Activated naive CD4-positive, alpha-beta T cell treated with Interleukin-2 at 50 U/mL for 16 hours (primary cell): ENCODE measurements around the gene EML1.
"Not testable (repeated sequence)": the region's sequence is repeated elsewhere in the genome, so short reads cannot be mapped to it uniquely, and the experiment has no call there.

ENCODE experiments used
- DNase-seq: peaks from one replicate; pipeline ENCODE4 v3.0.0-alpha.2; 2020

EML1 gene

GRCh38 chr14:99755629-99756603, 37.3 kb upstream of the EML1 start:
- DNase-seq, result no peak

- DNase-seq, result no peak
Measured at GRCh38 chr14:99756796-99757195, 36.4 kb upstream of the EML1 start.

GRCh38 chr14:99757331-99758070, 35.7 kb upstream of the EML1 start:
- no peak for DNase-seq

DNA sequence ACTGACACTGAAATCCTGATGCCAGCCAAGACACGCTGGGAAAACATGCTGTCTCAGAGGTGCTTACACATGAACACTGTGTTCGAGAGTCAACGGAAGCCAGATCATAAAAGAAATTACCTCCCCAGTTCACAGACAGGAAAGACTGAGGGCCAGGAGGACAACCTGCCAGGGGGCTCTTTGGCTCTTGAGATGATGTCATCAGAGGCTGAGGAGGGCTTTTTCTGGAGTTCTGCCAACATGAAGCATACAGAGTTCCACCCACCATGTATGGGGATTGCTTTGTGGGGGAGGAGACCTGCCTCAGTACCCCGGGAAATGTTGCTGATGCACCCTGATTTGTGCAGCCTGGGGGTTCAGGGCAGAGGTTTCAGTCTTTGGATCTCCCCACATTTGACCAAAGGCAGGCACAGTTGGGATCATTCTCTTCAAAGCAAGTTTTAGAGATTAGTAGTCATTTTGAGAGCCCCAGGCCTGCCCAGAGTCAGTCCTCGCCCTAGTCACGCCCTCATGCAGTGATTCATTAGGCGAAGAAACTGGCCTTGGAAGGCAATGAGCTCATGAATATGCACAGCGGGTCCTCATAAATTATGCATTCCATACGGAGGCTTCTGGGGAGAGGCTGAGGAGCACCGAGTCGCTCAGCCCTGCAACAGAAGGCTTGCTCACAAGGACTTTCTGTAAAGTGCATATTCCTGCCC, 34.9 kb upstream of the EML1 start:
- no peak for DNase-seq

DNA sequence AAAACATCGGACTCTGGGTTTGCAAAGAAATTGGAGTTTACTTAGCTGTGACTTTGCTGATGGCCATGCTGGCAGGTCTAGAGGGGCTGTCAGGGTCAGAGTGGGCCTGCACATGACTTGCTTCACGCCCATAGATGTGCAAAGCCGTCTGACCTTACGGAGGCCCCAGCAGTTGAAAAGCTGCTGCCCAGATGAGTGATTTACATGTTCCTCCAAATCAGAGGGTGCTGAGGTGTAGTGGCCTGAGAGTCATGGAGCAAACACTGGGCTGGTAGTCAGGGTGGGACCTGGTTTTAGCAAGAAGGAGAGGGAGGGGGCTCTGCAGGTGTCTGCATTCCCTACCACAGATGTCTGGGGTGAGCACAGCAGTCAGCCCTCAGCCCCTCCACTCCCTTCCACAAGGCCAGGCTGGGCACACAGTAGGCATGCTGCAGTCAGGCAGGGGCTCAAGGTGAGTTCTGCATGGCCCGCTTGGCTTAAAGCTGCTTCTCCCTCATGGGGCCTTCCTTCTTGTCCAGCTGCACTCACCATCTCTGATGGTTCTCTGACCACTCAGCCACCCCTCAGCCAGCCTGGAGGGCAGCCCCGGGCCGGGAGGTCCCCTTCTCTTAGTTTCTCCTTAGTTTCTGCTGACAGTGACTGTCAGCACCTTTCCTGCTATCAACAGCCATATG, 34.2 kb upstream of the EML1 start:
- DNase-seq, result no peak

GRCh38 chr14:99759546-99759925, 33.7 kb upstream of the EML1 start:
- DNase-seq, result no peak

DNA sequence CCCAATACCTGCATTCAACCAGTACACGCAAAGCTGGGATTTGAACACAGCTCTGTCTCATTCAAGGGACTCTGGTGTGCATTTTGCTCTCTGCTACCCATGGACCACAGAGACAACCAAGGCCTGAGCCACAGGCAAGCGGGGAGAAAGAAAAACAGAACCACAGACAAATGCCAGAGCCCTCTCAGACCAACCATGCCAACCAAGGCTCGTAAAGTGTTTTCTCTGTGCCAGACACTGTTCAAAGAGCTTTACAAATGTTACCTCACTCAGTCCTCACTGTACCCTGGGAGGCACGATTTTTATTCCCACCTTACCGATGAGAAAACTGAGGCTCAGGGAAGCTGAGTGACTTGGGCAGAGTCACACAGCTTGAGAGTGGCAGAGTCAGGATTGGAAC, 32.4 kb upstream of the EML1 start:
- no peak for DNase-seq

DNA sequence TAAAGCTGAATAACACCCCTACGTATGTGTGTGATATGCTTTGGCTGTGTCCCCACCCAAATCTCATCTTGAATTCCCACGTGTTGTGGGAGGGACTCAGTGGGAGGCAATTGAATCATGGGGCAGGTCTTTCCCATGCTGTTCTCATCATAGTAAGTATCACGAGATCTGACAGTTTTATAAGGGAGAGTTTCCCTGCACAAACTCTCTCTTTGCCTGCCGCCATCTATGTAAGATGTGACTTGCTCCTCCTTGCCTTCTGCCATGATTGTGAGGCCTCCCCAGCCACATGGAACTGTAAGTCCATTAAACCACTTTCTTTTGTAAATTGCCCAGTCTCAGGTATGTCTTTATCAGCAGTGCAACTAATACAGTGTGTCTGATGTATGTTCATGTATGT, 30.3 kb upstream of the EML1 start:
- not testable (repeated sequence) for DNase-seq

DNA sequence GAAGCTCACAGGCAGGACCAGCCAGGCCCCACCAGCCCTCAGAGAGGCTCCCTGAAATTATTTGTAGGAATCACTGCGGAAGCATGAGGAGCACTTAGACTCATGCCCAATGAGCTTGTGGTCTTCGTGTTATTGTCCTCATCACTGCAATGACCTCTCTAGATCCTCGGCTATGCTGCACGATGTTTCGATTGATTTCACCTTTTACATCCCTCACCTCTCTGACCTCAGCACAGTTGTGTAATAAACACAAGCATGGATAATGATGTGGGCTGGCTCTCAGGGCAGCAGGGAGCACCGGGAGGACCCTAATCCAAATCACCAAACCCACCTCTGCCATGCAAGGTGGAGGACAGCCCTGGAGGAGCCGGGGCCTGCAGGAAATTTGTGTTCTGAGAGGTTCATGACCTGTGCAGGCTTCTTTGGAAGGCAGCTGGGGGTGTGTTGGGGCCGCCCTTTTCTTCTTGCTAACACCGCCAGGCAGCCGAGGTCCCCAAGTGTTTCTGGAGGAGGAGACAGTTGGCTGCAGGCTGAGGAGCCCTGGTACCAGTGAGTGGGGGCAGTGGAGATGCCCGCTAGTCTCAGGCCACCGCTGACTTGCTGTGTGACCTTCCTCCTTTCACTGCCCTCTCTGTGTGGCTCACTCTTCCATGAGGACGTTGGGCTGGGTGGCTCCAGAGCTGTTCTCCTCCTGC, 29.5 kb upstream of the EML1 start:
- DNase-seq, result no peak

GRCh38 chr14:99764222-99764706, 28.9 kb upstream of the EML1 start:
- DNase-seq, result no peak

DNA sequence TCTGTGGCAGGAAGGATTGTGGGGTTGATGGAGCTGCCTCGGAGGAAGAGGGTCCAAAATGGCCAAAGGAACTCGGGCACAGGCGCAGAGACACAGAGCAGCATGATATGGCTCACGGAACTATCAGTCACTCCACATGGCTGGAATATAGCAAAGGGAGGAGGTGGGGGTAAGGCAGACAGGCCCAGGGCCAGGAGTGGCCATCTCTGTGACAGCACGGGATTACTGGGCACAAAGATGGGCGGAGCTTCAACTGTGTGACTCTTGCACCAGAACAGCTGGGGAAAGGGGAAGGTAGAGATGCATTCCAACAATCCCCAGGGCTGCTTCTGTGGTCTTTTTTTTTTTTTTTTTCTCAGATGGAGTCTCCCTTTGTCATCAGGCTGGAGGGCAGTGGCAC, 24.8 kb upstream of the EML1 start:
- no peak for DNase-seq

- DNase-seq, result no peak
Measured at GRCh38 chr14:99769123-99769522, 24.1 kb upstream of the EML1 start.

- no peak for DNase-seq
Measured at GRCh38 chr14:99769799-99770198, 23.4 kb upstream of the EML1 start.

GRCh38 chr14:99772371-99773283, 20.6 kb upstream of the EML1 start:
- DNase-seq, result no peak

DNA sequence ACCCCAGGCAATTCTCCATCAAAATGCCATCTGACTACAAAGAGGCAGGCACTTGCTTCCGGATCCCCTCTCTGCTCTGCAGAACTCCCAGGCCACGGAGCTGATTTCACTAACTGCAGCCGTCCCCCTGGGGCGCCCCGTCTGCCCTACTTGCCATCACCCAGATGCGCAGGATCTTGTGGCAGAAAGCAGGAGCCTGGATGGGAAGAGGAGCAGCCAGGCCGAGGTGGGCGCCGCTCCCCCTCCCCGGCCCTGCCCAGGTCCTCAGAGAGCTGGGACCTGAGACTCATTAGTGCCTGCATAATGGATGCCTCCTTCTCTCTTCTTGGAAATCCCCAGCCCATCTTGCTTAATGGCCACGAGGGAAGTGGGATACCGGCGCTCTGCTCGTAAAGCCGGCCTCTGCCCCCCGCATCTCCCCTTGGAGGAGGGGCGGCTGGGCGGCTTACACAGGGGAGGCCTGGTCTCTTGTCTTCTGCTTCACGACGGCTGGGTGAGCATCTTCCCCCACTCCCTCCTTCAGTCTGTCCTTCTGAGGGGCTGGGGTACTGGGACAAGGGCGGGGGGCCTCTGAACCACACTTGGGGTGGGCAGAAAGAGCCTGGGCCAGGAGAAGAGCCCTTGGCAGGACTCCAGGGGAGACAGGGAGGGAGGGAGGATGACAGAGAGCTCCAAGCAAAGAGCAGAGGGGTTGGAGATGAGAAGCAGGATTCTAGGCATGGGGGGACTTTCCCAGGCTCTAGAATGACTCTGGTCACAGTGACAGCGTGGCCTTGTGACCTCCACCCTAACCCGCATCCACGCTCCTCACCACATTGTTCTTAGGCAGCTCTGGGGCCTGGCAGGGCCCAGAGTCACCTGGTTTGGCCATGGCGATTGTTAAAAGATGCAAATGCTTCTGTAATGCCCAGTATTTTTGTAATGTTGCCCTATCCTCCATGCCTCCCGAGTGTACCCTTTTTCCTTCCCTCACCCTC, 19.4 kb upstream of the EML1 start:
- DNase-seq, result no peak

DNA sequence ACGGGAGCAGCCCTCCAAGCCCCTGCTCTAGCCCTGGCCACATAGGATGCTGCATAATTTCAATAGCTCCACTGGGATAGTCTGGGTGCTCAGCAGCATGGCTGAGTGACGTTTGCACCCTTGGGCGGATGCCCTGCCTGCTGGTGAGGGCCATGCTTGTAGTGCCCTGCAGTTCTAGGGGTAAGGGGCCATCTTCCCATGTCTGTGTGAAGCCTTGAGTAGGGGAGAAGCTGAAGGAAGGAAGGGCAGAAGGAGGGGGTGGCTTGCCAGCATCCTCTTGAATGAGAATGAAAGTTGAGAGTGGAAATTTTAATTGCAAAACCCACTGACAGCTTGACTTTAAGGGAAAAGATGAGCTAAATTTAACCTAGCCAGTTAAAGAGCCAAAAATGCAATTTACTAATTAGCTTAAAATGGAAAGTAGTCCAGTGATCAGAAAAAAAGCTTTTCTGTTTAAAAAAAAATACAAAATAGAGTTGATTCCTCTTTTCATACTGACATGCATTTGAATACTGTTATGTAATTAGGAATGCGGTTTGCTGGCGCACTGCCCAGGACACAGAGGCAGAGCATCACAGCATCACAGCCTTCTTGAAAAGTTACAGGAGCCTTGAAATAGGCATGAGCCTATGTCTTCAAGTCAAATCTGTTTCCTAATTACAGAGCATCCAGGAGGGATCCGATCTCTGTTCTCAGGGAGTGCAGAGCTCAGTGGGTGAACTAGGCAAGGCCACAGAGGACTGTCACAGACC, 18.5 kb upstream of the EML1 start:
- no peak for DNase-seq

- no peak for DNase-seq
Measured at GRCh38 chr14:99775351-99775750, 17.9 kb upstream of the EML1 start.

- no peak for DNase-seq
Measured at GRCh38 chr14:99777951-99778350, 15.3 kb upstream of the EML1 start.

DNA sequence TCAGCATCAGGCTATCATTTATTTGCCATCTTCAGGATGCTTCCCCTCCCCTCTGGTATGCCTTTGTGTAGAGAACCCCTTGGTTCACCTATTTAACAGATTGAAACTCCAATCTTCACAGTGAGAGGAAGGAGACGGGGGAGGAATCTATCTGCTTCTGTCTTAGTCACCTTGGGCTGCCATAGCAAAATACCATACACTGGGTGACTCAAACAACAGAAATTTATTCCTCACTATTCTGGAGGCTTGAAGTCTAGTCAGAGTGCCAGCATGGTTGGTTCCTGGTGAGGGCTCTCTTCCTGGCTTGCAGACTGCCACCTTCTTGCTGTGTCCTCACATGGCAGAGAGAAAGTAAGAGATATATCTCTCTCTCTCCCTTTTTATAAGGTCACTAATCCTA, 13.5 kb upstream of the EML1 start:
- DNase-seq, result no peak
